Urinary bladder (tissue), 4 donors: ENCODE data around the gene LHFPL6. TPM values are rescaled to one million over a fixed set of nuclear protein-coding genes. Genes with fewer than 3 reads are reported as not detected.
A peak's percentile ranks its signal among the peaks of the same experiment; 100 is the strongest.

Experiments
- DNase-seq: peaks from one replicate; pipeline ENCODE4 v3.0.0-alpha.2; 2015; ENCODE audit errors: extremely low spot score
- H3K27ac ChIP-seq: one replicate; pipeline ENCODE4 v1.5.1; 2013; ENCODE audit warnings: low read depth, mild to moderate bottlenecking, moderate library complexity
- H3K36me3 ChIP-seq: one replicate; pipeline ENCODE4 v1.6.1; 2013; ENCODE audit warnings: mild to moderate bottlenecking, moderate library complexity; ENCODE audit not compliant: insufficient read depth
- H3K4me1 ChIP-seq: one replicate; pipeline ENCODE4 v1.6.1; 2013; ENCODE audit warnings: mild to moderate bottlenecking, moderate library complexity; ENCODE audit not compliant: insufficient read depth
- H3K4me3 ChIP-seq: one replicate; pipeline ENCODE4 v1.5.1; 2013; ENCODE audit warnings: low read depth, low read length
- WGBS: extraction: QIAGEN DNeasy Blood & Tissue Kit; methylation state at CpG from one replicate; pipeline ENCODE4 v1.1.7; 2013; 5-methylcytosine and 5-hydroxymethylcytosine counted together
- polyA plus RNA-seq: library from polyadenylated mRNA; stranded (reverse); fragments of 200-250 nt; gene quantifications from one replicate; pipeline ENCODE4 v1.2.3, GENCODE V29; 2013
- total RNA-seq: library from RNA; depleted of rRNA; stranded (reverse); fragments of >200 nt; gene quantifications from one replicate; pipeline ENCODE4 v1.2.3, GENCODE V29; 2014
- donor health status: healthy with polysubstance abuse.
- donor health status: healthy.

LHFPL6 gene
- 84.3 TPM for total RNA-seq
- 89.9 TPM for polyA plus RNA-seq

DNA sequence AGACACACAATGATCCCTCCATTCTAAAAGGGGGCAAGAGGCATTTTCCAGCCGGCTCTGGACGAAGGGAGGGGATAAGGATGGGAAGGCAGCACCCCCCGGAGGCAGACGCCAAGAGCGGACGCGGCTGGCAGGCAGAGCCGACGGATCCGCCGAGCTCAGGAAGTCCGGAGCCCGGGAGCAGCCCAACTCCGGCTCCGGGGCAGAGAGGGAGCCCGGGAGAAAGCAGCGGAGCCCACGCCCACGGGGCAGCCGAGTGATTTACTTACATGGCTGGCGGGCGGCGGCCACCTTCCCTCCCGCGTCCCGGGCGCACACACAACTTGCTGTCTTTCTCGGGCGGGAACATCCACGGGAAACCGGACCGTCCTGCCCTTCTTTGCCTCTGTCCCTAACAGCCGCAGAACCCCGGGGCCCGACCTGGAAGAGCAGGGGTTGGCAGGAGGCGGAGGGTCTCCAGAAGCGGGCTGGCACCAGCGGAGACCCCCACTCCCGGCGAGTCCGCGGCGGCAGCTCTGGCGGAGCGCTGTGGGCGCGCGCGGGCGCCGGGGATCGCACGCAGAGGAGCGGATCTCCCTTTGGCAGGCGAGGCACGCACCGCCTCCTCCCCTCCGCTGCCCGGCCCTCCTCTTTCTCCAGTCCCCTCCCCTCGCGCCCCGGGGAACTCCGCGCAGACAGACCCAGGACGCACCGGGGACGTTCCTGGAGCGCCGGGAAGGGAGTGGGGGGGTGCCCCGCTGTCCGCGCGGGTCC is at the start of gene LHFPL6:
Gene LHFPL6 (minus strand): TSS at position 580 of the 753 bp plus-strand sequence.
- no peaks in the 10 kb centered on the region for H3K4me1 ChIP-seq
- peak within 1 kb of the TSS; percentile 96 for H3K27ac ChIP-seq
- peak; percentile 42 for DNase-seq
- H3K4me3 ChIP-seq = peak within 1 kb of the TSS; percentile 91
- no peaks in the 10 kb centered on the region for H3K36me3 ChIP-seq
- under 1% methylated on average over 73 of the region's 73 CpGs for WGBS

DNA sequence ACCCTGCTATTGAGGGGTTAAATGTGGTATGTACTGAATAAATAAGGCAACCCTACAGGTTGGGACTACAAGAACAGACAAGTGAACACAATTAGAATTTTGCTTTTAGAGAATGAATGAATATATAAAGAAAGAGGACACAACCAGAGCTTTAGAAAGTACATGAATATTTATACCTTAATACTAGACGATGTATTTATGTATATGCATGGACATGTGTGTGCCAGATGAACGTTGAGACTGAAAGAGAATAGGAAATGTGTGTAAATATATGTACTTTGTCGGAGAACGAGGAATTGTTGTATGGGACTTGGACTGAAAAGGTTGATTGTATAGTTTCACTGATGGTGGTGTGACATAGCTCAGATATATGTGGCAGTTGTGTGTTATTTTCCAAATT is 43.1 kb upstream of the LHFPL6 start:
- H3K4me3 ChIP-seq = no peak overlapping the region
- no peak for DNase-seq
- H3K27ac ChIP-seq = no peak overlapping the region
- H3K4me1 ChIP-seq = no peaks in the 10 kb centered on the region
- 70% methylated on average over 4 of the region's 4 CpGs for WGBS
- no peaks in the 10 kb centered on the region for H3K36me3 ChIP-seq

DNA sequence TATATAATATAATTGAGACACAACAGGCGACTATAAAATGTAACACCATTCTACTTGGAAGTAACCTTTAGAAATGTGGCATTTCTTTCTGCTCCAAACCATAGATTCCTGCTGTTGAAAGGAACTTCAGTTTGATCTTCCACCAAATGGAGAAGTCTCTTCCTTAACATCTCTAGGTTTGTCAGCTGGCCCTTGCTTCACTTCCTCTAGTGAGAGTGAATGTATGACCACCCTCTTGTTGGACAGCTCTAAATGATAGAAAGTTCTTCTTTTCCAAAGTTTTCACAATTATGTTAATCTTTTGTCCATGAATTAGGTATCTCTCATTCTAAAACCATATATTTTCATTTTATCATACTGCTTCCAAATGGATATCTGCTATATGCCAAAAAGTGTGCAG is 38.7 kb upstream of the LHFPL6 start:
- H3K36me3 ChIP-seq = no peaks in the 10 kb centered on the region
- no peak overlapping the region for H3K4me3 ChIP-seq
- no peak overlapping the region for H3K27ac ChIP-seq
- H3K4me1 ChIP-seq = no peaks in the 10 kb centered on the region
- DNase-seq = no peak
- 82% methylated on average over 1 of the region's 1 CpG for whole genome bisulfite sequencing

DNA sequence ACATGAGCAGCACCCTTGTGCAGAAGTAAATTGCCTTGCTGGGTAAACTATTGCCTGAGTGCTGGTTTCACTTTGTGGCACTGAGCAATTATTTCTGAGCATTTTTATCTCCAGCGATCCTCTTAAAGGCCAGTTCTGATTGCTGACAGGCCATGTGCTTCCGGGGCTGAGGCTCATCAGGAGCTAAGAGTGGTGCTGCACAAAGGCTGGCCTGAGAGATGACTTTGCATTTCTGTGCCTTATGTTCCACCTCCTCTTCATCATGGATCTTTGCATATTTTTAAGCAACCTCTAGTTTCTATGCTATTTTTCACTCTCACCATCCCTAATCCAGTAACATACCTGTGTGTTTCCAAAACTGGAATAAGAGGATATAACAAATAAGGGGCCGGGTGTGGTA is 34.9 kb upstream of the LHFPL6 start:
- 90% methylated on average over 3 of the region's 3 CpGs for WGBS
- DNase-seq = no peak
- Histone ChIP-seq H3K4me3 (no peak overlapping the region), H3K4me1 (no peaks in the 10 kb centered on the region), H3K27ac (no peak overlapping the region), H3K36me3 (no peaks in the 10 kb centered on the region)

DNA sequence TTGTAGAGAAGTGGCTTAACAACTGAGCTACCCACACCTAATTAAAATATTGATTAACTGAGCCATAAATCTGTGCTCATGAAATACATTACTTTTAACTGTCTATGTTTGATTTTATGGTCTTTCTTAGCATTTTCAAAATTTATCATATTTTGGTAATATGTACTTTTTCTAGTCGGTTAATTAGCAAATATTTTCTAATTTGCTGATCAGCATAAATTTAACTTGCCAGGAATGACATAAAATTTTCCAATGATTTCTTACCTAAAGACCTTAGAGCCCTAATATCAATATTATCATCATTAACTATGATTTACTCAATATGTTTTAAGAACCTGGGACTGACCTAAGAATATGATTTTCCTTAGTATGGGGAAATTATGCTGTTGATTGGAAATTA is 32.6 kb upstream of the LHFPL6 start:
- H3K36me3 ChIP-seq = no peaks in the 10 kb centered on the region
- no peak overlapping the region for H3K4me3 ChIP-seq
- no peaks in the 10 kb centered on the region for H3K4me1 ChIP-seq
- no peak for DNase-seq
- WGBS = 92% methylated on average over 1 of the region's 1 CpG
- H3K27ac ChIP-seq = no peak overlapping the region

DNA sequence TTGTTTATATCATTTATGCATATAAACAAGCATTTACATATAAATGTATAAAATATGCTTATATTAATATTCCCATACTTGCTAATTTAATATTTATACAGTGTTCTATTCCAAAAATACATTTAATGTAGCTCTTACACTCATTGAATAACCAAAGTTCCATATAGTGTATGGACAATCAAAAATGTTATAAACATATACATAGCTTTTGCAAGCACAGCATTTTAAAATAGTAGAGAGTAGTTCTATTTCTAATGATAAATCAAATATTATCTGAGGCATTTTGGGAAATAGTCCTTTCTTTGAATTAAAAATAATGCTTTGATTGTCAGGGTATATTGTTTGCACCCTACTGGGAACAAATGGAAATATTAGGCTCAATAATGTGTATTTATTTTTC is 30.0 kb upstream of the LHFPL6 start:
- H3K27ac ChIP-seq = no peak overlapping the region
- no peaks in the 10 kb centered on the region for H3K36me3 ChIP-seq
- no peak overlapping the region for H3K4me3 ChIP-seq
- no peak for DNase-seq
- no peaks in the 10 kb centered on the region for H3K4me1 ChIP-seq

DNA sequence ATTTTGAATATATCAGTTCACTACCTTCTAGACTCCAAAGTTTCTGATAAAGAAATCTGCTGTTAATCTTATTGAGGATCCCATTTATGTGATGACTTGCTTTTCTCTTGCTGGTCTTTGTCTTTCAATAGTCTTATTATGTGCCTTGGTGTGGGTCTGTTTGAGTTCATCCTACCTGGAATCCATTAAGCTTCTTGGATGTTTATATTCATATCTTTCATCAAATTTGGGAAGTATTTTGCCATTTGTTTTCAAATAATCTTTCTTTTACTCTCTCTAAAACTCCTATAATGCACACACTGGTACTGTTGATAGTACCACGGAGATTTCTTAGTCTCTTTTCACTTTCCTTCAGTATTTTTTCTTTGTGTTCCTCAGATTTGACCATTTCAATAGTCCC is 28.3 kb upstream of the LHFPL6 start:
- no peak overlapping the region for H3K4me3 ChIP-seq
- DNase-seq = no peak
- WGBS = 82% methylated on average over 1 of the region's 1 CpG
- no peaks in the 10 kb centered on the region for H3K4me1 ChIP-seq
- no peak overlapping the region for H3K27ac ChIP-seq
- H3K36me3 ChIP-seq = no peaks in the 10 kb centered on the region

DNA sequence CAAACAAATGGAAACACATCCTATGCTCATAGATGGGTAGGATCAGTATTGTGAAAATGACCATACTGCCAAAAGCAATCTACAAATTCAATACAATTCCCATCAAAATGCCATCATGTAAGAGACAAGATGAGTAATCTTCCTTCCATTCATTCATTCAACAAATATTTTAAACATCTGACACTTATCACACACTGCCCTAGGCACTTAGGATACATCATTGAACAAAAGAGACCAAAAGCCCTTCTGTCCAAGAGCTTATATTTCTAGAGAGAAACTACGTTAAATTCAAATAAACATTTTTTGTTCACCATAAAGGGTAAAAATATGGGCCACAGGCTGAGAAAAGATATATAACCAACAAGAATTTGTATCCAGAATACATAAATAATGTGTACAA is 20.5 kb upstream of the LHFPL6 start:
- DNase-seq = no peak
- WGBS = 68% methylated on average over 1 of the region's 1 CpG
- no peak overlapping the region for H3K4me3 ChIP-seq

DNA sequence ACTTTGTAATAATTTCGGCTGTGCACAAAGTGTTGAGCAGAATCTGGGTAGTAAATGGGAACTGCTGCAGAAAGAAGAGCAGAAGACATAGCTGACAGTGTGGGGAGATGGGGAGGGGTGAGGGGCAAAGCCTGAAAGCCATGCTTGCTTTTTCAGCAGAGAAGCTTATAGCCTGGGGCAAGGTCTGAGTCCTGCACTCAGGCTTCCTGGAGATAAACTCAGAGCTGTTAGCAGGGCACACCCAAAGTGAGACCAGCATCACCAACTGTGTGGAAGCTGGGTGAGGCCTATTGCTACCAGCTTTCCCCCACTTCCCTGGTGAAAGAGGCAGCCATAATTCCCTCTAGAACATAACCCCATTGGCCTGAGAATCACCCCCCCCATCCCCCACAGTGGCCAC is 15.6 kb upstream of the LHFPL6 start:
- no peak for DNase-seq
- H3K27ac ChIP-seq = no peak overlapping the region
- WGBS = 46% methylated on average over 1 of the region's 1 CpG
- no peaks in the 10 kb centered on the region for H3K36me3 ChIP-seq
- no peak overlapping the region for H3K4me3 ChIP-seq
- no peaks in the 10 kb centered on the region for H3K4me1 ChIP-seq

More for the DNA sequence above, 20.5 kb upstream of the LHFPL6 start:
- Histone ChIP-seq H3K27ac (no peak overlapping the region), H3K36me3 (no peaks in the 10 kb centered on the region), H3K4me1 (no peaks in the 10 kb centered on the region)

DNA sequence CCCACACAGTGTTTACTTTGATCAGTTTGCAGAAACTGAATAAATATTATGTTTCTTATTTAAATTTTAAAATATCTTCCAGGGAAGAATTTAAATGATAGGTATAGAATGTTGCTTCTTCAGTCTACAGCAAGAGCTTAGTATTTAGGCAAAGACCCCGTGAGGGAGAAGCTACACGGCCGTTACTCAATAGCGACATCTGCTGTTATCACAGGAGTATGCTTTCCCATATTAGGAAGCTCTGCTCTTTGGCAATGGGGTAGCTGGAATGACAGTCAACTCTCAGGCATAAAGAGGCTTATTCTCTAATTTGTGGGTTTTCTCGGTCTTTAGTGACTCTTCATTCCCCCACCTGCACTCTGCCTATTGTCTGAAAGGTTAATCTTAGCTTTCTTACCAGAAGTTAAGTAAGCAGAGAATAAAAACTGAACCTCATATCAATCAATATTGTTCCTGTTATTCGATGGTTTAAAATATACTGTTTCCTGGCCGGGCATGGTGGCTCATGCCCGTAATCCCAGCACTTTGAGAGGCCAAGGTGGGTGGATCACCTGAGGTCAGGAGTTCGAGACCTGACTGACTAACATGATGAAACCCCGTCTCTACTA is 13.2 kb upstream of the LHFPL6 start:
- Histone ChIP-seq H3K4me3 (no peak overlapping the region), H3K27ac (no peak overlapping the region), H3K36me3 (no peaks in the 10 kb centered on the region), H3K4me1 (no peaks in the 10 kb centered on the region)
- 32% methylated on average over 10 of the region's 10 CpGs for WGBS
- DNase-seq = peak; percentile 35

DNA sequence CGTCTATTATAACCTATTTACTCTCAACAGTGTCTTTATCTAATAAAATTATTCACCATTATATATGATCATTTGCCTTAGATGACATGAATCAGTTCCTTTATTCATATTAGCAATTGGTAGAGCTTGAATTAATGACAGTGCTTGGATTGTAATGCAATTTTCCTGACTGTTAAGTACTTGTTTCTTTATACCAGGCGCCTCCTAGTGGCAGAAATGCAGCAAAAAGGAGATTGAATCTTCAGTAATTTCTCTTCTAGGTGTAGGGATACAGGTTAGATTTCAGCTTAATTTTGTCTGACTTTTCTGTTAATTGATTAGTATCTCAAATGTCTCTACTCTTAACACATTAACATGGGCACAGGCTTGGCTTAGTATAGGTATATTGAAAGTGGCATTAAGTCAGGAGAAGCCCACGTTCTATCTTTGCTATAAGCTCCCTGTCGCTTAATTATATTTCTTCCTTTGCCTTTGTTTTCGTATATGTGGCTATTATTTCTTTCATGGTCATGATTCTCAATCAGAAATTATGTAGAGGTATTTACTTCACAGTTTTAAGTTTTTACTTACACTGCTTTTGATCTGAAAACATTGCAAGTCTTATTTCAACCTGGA is 9.1 kb upstream of the LHFPL6 start:
- WGBS = 48% methylated on average over 5 of the region's 5 CpGs
- DNase-seq = peak; percentile 29
- Histone ChIP-seq H3K4me1 (no peaks in the 10 kb centered on the region), H3K36me3 (no peaks in the 10 kb centered on the region), H3K4me3 (no peak overlapping the region), H3K27ac (no peak overlapping the region)

DNA sequence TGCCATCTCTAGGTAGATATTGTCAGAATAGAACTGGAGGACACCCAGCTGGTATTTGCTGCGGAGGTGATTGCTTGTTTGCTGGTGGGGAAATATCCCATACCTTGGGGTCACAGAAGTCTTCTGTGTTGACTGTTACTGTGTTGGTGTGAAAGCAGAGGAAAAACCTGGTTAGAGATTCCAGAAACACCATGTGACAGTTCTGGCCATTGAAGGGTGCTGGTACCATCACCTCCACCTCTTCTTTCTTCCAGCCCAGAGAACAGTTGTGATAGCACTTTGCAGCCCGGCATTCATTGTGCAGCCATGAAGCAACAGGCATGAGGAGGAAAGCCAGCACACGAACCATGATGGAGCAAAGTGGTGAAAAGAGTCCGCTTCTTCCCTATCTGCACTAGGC is 4.9 kb upstream of the LHFPL6 start:
- no peak for DNase-seq
- H3K4me3 ChIP-seq = no peak overlapping the region
- H3K27ac ChIP-seq = no peak overlapping the region
- H3K36me3 ChIP-seq = no peaks in the 10 kb centered on the region
- WGBS = 96% methylated on average over 4 of the region's 4 CpGs
- H3K4me1 ChIP-seq = no peaks in the 10 kb centered on the region

DNA sequence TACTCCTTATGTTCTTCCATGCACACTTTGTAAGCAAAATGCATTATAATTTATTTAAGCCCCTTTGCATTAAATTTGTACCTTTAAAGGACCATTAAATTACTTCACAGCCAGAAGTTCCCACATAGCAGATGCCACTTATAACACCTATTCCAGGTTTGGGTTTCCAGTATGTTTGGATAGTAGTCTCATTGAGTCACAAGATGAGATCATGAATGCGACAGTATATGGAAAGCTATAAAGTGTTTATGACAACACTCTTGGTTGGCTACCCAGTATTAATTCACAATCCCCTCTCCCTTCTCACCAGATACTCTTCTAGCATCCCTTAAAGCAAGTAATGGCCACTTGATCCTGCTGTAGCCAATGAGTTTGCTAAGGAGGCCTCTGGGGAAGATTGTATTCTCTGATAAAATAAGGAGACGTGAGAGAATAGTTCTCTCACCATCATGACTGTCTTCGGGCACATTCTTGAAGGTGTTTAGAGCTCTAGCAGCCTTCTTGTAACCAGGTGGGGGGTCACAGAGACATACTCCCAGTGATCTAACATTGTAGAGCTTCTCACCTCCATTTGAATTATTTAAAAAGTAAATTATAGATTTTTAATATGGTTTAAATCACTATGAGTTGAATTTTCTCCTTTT is 2.8 kb upstream of the LHFPL6 start:
- no peak for DNase-seq
- H3K27ac ChIP-seq = no peak overlapping the region
- 91% methylated on average over 3 of the region's 3 CpGs for WGBS
- no peaks in the 10 kb centered on the region for H3K36me3 ChIP-seq
- H3K4me3 ChIP-seq = no peak overlapping the region
- H3K4me1 ChIP-seq = no peaks in the 10 kb centered on the region

DNA sequence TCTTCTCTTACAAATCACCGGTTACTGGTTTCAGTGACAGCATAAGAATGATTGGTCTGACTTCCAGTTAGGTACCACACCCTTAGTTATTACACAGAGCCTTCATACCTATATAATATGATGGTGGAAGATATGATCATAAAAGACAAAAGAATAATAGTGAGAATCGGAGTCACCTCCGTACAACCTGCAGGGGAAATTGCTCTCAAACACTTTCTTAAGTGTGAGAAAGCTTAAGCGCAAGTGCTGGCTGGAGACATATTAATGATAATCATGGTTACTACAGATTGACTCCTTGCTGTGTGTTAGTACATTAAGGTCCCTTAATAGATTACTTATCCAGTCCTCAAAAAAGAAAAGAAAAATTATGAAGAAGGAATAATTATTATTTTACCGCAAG is 1.8 kb upstream of the LHFPL6 start:
- WGBS = 83% methylated on average over 5 of the region's 5 CpGs
- Histone ChIP-seq H3K27ac (no peak overlapping the region), H3K4me3 (no peak overlapping the region)

More for the DNA sequence above, 1.8 kb upstream of the LHFPL6 start:
- Histone ChIP-seq H3K36me3 (no peaks in the 10 kb centered on the region), H3K4me1 (no peaks in the 10 kb centered on the region)
- DNase-seq = no peak
